Measurements from ENCODE around the gene BHLHA15.

- TF ChIP-seq CTCF (IDR thresholded peaks at IDR 0.05; ENCODE audit: poor library complexity): no peak
- no peak for TF ChIP-seq EZH2 (IDR thresholded peaks at IDR 0.05; ENCODE audit: borderline replicate concordance)
These were observed 19.4 kb upstream of the BHLHA15 start for GRCh38 chr7:98191668-98192431.

Measured in hepatocyte (in vitro differentiated cells).